SK-N-SH treated with all-trans-retinoic acid at 6 μM for 48 hours (cell line): ENCODE data around the gene UBE2M.

Experiments used
- ATAC-seq: fragments of 200-7000 bp; cut with Tn5 transposase; 3 replicates; pipeline ENCODE4 v1.9.1; 2020; ENCODE audit warnings: mild to moderate bottlenecking, moderate library complexity
- ARNTL ChIP-seq: fragments of 450-650 bp; formaldehyde crosslinking; IDR thresholded peaks from 2 replicates; pipeline ENCODE4 v1.5.0; 2020; ENCODE audit warnings: low read depth, mild to moderate bottlenecking, moderate library complexity, borderline replicate concordance
- CSDC2 ChIP-seq: fragments of 250-450 bp; sonication (Bioruptor Pico); IDR thresholded peaks from 2 replicates; pipeline ENCODE4 v1.5.0; 2020; ENCODE audit warnings: mild to moderate bottlenecking, moderate library complexity
- ESRRG ChIP-seq: fragments of 250-450 bp; sonication (Bioruptor Pico); IDR thresholded peaks from 2 replicates; pipeline ENCODE4 v1.6.1; 2021; ENCODE audit warnings: mild to moderate bottlenecking
- GLIS3 ChIP-seq: fragments of 250-450 bp; sonication (Bioruptor Pico); IDR thresholded peaks from 2 replicates; pipeline ENCODE4 v1.5.0; 2020; ENCODE audit warnings: mild to moderate bottlenecking, moderate library complexity
- ISL1 ChIP-seq: fragments of 250-450 bp; sonication (Bioruptor Pico); IDR thresholded peaks from 2 replicates; pipeline ENCODE4 v2.1.2; 2022; ENCODE audit warnings: mild to moderate bottlenecking, moderate library complexity
- OSR1 ChIP-seq: fragments of 250-450 bp; sonication (Bioruptor Pico); IDR thresholded peaks from 2 replicates; pipeline ENCODE4 v1.8.0; 2022; ENCODE audit warnings: moderate library complexity, mild to moderate bottlenecking, inconsistent platforms
- RARB ChIP-seq: fragments of 250-450 bp; sonication (Bioruptor Pico); IDR thresholded peaks from 2 replicates; pipeline ENCODE4 v1.8.0; 2021; ENCODE audit warnings: mild to moderate bottlenecking, moderate library complexity
- SNAI2 ChIP-seq: fragments of 250-450 bp; sonication (Bioruptor Pico); IDR thresholded peaks from 2 replicates; pipeline ENCODE4 v1.5.0; 2020; ENCODE audit warnings: mild to moderate bottlenecking, moderate library complexity
- TCF4 ChIP-seq: fragments of 250-450 bp; sonication (Bioruptor Pico); IDR thresholded peaks from 2 replicates; pipeline ENCODE4 v1.8.0; 2021; ENCODE audit warnings: mild to moderate bottlenecking, moderate library complexity, borderline replicate concordance
- TOX ChIP-seq: fragments of 250-450 bp; sonication (Bioruptor Pico); IDR thresholded peaks from 2 replicates; pipeline ENCODE4 v1.8.0; 2021; ENCODE audit warnings: mild to moderate bottlenecking, moderate library complexity, borderline replicate concordance
- ZC3H10 ChIP-seq: fragments of 250-450 bp; sonication (Bioruptor Pico); IDR thresholded peaks from 2 replicates; pipeline ENCODE4 v1.5.1; 2021; ENCODE audit warnings: mild to moderate bottlenecking, moderate library complexity
- ZFP30 ChIP-seq: fragments of 450-650 bp; formaldehyde crosslinking; IDR thresholded peaks from 2 replicates; pipeline ENCODE4 v1.5.0; 2022; ENCODE audit warnings: mild to moderate bottlenecking, moderate library complexity
- ZNF565 ChIP-seq: fragments of 450-650 bp; formaldehyde crosslinking; conservative IDR thresholded peaks from 2 replicates; pipeline ENCODE4 v1.5.0; 2020; ENCODE audit warnings: low read depth, mild to moderate bottlenecking, moderate library complexity
- ZNF70 ChIP-seq: fragments of 450-650 bp; formaldehyde crosslinking; IDR thresholded peaks from 2 replicates; pipeline ENCODE4 v1.5.0; 2020; ENCODE audit warnings: mild to moderate bottlenecking, moderate library complexity
- ZNF8 ChIP-seq: fragments of 450-650 bp; formaldehyde crosslinking; IDR thresholded peaks from 2 replicates; pipeline ENCODE4 v1.5.0; 2020; ENCODE audit warnings: mild to moderate bottlenecking, moderate library complexity
- TF ChIP-seq, protein P1 (sequence below): fragments of 250-450 bp; sonication (Bioruptor Pico); IDR thresholded peaks from 2 replicates; pipeline ENCODE4 v1.5.1; 2020; ENCODE audit warnings: low read depth, mild to moderate bottlenecking, moderate library complexity
- TF ChIP-seq, protein P2 (sequence below): fragments of 250-450 bp; sonication (Bioruptor Pico); IDR thresholded peaks from 2 replicates; pipeline ENCODE4 v1.5.0; 2020; ENCODE audit warnings: mild to moderate bottlenecking, moderate library complexity
- TF ChIP-seq, protein P3 (sequence below): fragments of 250-450 bp; sonication (Bioruptor Pico); IDR thresholded peaks from 2 replicates; pipeline ENCODE4 v1.5.1; 2021; ENCODE audit warnings: mild to moderate bottlenecking, moderate library complexity
- TF ChIP-seq, protein P4 (sequence below): fragments of 250-450 bp; sonication (Bioruptor Pico); IDR thresholded peaks from 2 replicates; pipeline ENCODE4 v1.8.0; 2020; ENCODE audit warnings: mild to moderate bottlenecking, moderate library complexity, borderline replicate concordance
- TF ChIP-seq, protein P5 (sequence below): fragments of 250-450 bp; sonication (Bioruptor Pico); IDR thresholded peaks from 2 replicates; pipeline ENCODE4 v1.8.0; 2021; ENCODE audit warnings: low read depth, mild to moderate bottlenecking, moderate library complexity, borderline replicate concordance

Gene UBE2M

DNA sequence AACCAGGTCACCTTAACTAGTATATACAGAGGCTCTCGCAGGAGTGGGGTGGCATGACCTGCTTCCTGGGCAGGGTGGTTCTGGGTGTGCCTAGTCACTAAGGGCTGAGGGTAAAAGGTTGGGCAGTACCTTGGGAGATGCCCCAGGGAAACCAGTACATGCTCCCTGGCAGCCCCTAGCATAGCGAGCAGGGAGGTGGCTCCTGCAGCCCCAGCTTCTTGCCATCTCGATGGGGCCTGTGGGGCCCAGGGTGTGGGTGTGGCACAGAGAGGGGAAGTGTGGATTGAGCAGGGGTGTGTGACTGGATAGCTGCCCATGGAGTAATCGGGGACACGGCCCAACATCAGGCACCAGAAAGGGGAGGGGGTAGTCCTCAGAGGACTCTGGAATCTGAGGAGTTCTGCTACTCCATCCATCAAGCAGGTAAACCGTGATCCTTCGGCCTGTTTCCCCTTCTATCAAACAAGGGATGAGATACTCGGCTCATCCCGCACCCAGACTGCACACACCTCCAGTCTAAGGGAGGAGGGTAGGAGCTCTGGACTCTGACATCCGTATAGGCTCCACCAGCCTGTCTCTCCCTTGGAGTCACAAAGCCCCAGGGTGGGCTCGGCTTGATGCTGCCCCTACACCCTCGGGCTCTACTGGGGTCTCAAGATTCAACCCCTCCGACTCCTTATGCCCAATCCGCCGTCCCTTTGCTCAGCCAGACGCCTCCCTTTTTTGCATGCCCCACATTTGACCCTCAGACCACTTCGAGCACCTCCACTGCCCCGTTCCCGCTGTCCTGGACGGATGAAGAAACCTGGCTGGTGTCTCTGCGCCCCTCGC is 39.9 kb downstream of the UBE2M start:
- no peak for ATAC-seq
- TF ChIP-seq ZNF565 (CRISPR knock-in tag): no peak
- TF ChIP-seq, protein P1, sequence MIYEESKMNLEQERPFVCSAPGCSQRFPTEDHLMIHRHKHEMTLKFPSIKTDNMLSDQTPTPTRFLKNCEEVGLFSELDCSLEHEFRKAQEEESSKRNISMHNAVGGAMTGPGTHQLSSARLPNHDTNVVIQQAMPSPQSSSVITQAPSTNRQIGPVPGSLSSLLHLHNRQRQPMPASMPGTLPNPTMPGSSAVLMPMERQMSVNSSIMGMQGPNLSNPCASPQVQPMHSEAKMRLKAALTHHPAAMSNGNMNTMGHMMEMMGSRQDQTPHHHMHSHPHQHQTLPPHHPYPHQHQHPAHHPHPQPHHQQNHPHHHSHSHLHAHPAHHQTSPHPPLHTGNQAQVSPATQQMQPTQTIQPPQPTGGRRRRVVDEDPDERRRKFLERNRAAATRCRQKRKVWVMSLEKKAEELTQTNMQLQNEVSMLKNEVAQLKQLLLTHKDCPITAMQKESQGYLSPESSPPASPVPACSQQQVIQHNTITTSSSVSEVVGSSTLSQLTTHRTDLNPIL (CRISPR knock-in tag): no peak
- TF ChIP-seq SNAI2: no peak
- TF ChIP-seq, protein P2, sequence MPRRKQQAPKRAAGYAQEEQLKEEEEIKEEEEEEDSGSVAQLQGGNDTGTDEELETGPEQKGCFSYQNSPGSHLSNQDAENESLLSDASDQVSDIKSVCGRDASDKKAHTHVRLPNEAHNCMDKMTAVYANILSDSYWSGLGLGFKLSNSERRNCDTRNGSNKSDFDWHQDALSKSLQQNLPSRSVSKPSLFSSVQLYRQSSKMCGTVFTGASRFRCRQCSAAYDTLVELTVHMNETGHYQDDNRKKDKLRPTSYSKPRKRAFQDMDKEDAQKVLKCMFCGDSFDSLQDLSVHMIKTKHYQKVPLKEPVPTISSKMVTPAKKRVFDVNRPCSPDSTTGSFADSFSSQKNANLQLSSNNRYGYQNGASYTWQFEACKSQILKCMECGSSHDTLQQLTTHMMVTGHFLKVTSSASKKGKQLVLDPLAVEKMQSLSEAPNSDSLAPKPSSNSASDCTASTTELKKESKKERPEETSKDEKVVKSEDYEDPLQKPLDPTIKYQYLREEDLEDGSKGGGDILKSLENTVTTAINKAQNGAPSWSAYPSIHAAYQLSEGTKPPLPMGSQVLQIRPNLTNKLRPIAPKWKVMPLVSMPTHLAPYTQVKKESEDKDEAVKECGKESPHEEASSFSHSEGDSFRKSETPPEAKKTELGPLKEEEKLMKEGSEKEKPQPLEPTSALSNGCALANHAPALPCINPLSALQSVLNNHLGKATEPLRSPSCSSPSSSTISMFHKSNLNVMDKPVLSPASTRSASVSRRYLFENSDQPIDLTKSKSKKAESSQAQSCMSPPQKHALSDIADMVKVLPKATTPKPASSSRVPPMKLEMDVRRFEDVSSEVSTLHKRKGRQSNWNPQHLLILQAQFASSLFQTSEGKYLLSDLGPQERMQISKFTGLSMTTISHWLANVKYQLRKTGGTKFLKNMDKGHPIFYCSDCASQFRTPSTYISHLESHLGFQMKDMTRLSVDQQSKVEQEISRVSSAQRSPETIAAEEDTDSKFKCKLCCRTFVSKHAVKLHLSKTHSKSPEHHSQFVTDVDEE: no peak
- no peak for TF ChIP-seq RARB (CRISPR knock-in tag)
- TF ChIP-seq ZFP30 (CRISPR knock-in tag): no peak
- TF ChIP-seq ARNTL (CRISPR knock-in tag): no peak
- TF ChIP-seq OSR1 (CRISPR knock-in tag): no peak

DNA sequence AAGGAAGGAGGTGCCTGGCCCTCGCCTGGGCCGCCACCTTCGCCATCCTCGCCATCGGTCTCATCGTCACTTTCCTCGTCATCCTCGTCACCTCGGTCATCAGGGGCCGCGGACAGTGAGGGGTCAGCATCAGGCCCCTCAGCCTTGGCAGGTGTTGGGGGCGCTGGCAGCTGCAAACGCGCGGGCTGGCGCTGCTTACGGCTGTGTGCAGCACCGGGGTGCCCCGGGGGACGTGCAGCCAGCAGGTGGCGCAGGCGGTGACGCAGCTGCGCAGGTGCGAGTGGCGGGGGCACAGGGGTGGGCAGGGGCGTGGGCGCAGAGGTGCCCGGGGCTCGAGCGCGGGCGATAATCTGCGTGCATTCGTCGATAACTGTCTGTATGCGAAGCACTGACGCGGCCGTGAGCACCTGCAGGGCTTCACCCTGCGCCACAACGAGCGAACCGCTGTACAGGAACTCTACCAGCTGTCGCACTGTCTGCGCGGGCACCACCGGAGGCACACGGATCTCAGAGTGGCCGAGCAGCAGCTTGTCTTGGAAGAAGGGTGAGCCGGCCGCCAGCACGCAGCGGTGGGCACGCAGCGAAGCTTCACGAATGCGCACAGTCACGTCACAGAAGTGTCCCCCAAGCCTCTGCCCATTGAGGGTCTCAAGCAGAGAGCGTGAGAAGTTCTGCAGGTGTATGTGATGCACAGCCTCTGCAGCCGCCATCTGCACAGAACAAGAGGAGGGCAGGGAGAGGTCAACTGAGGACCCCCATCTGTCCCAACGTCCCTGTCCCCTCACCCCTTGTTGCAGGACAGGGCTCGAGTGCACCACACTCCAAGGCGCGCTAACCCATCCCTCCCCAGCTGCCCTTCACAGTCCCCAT is 41.2 kb downstream of the UBE2M start:
- TF ChIP-seq RARB (CRISPR knock-in tag) (no peak), GLIS3 (CRISPR knock-in tag) (no peak), ZNF565 (CRISPR knock-in tag) (no peak), ZNF70 (CRISPR knock-in tag) (no peak), SNAI2 (no peak)
- ATAC-seq: no peak

DNA sequence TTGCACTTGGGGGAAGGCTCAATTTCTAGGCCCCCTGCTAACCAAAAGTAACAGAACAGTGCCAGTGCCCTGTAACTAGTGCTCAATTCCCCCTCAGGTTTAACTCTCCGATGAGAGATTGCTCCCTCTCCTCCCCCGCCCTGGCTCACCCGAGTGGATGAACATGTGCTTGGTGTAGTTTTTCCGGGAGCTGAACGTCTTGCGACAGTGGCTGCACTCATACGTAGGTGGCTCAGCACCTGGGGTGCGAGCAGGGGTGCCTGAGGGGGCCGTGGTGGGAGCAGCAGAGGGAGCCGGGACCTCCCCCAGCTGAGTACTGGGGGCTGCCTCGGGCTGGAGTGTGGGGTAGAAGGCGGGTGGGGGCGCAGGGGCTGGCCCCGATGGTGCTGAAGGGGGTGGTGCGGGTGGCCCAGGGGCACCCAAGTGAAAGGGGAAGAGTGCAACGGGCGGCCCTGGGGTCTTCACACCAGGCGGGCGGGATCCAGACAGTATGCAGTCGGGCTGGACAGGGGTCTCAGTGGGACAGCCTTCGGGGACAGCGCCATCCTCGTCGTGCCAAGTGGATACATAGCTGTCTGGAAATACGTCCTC is 42.1 kb downstream of the UBE2M start:
- no peak for ATAC-seq
- no peak for TF ChIP-seq ISL1 (CRISPR knock-in tag)
- no peak for TF ChIP-seq ZFP30 (CRISPR knock-in tag)
- TF ChIP-seq SNAI2: no peak
- TF ChIP-seq, protein P3, sequence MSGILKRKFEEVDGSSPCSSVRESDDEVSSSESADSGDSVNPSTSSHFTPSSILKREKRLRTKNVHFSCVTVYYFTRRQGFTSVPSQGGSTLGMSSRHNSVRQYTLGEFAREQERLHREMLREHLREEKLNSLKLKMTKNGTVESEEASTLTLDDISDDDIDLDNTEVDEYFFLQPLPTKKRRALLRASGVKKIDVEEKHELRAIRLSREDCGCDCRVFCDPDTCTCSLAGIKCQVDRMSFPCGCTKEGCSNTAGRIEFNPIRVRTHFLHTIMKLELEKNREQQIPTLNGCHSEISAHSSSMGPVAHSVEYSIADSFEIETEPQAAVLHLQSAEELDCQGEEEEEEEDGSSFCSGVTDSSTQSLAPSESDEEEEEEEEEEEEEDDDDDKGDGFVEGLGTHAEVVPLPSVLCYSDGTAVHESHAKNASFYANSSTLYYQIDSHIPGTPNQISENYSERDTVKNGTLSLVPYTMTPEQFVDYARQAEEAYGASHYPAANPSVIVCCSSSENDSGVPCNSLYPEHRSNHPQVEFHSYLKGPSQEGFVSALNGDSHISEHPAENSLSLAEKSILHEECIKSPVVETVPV: no peak
- no peak for TF ChIP-seq TCF4 (CRISPR knock-in tag)
- no peak for TF ChIP-seq GLIS3 (CRISPR knock-in tag)
- no peak for TF ChIP-seq ARNTL (CRISPR knock-in tag)
- TF ChIP-seq ESRRG (CRISPR knock-in tag): no peak
- no peak for TF ChIP-seq TOX (CRISPR knock-in tag)

DNA sequence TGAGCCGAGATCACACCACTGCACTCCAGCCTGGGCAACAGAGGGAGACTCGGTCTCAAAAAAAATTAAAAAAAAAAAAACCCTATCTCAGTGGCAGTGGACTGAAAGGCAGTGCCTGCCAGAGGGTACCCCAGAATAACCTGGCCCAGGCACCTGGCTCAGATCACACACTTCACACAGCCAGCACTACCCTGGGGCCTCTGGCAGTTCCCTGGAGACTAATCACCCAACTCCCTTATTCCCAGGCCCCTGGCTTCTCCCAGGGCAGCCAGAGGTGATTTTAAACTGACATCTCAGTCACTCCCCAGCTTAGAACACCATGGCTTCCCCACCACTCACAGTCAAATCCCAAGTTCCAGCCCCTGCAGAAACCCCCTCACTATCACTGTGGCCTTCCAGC is 43.2 kb downstream of the UBE2M start:
- ATAC-seq: no peak
- TF ChIP-seq ZNF565 (CRISPR knock-in tag) (no peak), TCF4 (CRISPR knock-in tag) (no peak)

DNA sequence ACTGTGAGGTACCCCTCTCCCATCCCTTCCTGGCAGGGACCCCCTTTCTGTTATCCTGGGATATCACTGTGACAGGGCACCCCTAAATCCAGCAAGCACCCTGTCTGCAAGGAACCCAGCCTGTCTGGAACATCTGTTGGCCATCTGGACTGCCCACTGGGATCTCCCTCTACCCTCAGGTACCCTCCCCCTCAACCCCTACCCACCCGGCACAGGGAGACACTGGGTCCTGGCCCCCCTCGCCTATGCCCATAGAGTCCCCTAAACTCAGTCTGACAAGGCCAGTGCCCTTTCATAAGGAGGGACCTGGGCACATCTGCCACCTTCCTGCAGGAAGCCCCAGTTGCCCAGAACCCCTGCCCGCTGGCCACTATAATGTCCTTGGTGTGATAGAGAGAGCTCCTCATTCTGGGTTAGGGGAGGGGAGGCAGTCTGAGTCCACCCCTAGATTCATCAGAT is 43.8 kb downstream of the UBE2M start:
- ATAC-seq: no peak
- TF ChIP-seq, protein P4, sequence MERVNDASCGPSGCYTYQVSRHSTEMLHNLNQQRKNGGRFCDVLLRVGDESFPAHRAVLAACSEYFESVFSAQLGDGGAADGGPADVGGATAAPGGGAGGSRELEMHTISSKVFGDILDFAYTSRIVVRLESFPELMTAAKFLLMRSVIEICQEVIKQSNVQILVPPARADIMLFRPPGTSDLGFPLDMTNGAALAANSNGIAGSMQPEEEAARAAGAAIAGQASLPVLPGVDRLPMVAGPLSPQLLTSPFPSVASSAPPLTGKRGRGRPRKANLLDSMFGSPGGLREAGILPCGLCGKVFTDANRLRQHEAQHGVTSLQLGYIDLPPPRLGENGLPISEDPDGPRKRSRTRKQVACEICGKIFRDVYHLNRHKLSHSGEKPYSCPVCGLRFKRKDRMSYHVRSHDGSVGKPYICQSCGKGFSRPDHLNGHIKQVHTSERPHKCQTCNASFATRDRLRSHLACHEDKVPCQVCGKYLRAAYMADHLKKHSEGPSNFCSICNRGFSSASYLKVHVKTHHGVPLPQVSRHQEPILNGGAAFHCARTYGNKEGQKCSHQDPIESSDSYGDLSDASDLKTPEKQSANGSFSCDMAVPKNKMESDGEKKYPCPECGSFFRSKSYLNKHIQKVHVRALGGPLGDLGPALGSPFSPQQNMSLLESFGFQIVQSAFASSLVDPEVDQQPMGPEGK: no peak
- TF ChIP-seq ISL1 (CRISPR knock-in tag) (no peak), GLIS3 (CRISPR knock-in tag) (no peak), ZNF8 (CRISPR knock-in tag) (no peak), ZC3H10 (CRISPR knock-in tag) (no peak), TOX (CRISPR knock-in tag) (no peak), ZFP30 (CRISPR knock-in tag) (no peak), RARB (CRISPR knock-in tag) (no peak), CSDC2 (no peak), ARNTL (CRISPR knock-in tag) (no peak)
- TF ChIP-seq, protein P5, sequence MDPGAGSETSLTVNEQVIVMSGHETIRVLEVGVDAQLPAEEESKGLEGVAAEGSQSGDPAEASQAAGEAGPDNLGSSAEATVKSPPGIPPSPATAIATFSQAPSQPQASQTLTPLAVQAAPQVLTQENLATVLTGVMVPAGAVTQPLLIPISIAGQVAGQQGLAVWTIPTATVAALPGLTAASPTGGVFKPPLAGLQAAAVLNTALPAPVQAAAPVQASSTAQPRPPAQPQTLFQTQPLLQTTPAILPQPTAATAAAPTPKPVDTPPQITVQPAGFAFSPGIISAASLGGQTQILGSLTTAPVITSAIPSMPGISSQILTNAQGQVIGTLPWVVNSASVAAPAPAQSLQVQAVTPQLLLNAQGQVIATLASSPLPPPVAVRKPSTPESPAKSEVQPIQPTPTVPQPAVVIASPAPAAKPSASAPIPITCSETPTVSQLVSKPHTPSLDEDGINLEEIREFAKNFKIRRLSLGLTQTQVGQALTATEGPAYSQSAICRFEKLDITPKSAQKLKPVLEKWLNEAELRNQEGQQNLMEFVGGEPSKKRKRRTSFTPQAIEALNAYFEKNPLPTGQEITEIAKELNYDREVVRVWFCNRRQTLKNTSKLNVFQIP (CRISPR knock-in tag): no peak
- TF ChIP-seq, protein P1 (CRISPR knock-in tag): no peak
